OCI-LY7 (cell line): Measurements from ENCODE around the gene HIP1R.

Experiments
- EZH2phosphoT487 ChIP-seq: fragments of 200-600 bp; sonication (generic); IDR thresholded peaks from 2 replicates; pipeline ENCODE4 v1.6.1; 2018; ENCODE audit warnings: low read depth, borderline replicate concordance, mild to moderate bottlenecking, mixed run types, antibody characterized with exemption, low read length, moderate library complexity, mixed read lengths
- TF ChIP-seq, protein P1 (sequence below): fragments of 200-600 bp; sonication (generic); conservative IDR thresholded peaks from 2 replicates; pipeline ENCODE4 v1.5.1; 2014; ENCODE audit warnings: mild to moderate bottlenecking, antibody characterized with exemption, low read length, moderate library complexity, mixed read lengths

- TF ChIP-seq, protein P1, sequence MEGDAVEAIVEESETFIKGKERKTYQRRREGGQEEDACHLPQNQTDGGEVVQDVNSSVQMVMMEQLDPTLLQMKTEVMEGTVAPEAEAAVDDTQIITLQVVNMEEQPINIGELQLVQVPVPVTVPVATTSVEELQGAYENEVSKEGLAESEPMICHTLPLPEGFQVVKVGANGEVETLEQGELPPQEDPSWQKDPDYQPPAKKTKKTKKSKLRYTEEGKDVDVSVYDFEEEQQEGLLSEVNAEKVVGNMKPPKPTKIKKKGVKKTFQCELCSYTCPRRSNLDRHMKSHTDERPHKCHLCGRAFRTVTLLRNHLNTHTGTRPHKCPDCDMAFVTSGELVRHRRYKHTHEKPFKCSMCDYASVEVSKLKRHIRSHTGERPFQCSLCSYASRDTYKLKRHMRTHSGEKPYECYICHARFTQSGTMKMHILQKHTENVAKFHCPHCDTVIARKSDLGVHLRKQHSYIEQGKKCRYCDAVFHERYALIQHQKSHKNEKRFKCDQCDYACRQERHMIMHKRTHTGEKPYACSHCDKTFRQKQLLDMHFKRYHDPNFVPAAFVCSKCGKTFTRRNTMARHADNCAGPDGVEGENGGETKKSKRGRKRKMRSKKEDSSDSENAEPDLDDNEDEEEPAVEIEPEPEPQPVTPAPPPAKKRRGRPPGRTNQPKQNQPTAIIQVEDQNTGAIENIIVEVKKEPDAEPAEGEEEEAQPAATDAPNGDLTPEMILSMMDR: no peak
- TF ChIP-seq EZH2phosphoT487: no peak
Measured at GRCh38 chr12:122807651-122808050, 27.6 kb upstream of the HIP1R start.
